Measurements from ENCODE around the gene SLC16A1.

GRCh38 chr1:112869895-112870294 lies 86.1 kb downstream of the SLC16A1 start:
- TF ChIP-seq CTCF (conservative IDR thresholded peaks at IDR 0.05; ENCODE audit: low read length): no peak
- TF ChIP-seq EZH2phosphoT487 (IDR thresholded peaks at IDR 0.05; ENCODE audit: borderline replicate concordance): no peak
